TTC549 (cell line): Measurements from ENCODE around the gene PRKCZ.

Experiments
- FAIRE-seq: peaks from 2 replicates; lab custom pipeline; 2012; peaks lifted over from hg19 to GRCh38; lab: Jason Lieb, UNC

Gene PRKCZ

DNA sequence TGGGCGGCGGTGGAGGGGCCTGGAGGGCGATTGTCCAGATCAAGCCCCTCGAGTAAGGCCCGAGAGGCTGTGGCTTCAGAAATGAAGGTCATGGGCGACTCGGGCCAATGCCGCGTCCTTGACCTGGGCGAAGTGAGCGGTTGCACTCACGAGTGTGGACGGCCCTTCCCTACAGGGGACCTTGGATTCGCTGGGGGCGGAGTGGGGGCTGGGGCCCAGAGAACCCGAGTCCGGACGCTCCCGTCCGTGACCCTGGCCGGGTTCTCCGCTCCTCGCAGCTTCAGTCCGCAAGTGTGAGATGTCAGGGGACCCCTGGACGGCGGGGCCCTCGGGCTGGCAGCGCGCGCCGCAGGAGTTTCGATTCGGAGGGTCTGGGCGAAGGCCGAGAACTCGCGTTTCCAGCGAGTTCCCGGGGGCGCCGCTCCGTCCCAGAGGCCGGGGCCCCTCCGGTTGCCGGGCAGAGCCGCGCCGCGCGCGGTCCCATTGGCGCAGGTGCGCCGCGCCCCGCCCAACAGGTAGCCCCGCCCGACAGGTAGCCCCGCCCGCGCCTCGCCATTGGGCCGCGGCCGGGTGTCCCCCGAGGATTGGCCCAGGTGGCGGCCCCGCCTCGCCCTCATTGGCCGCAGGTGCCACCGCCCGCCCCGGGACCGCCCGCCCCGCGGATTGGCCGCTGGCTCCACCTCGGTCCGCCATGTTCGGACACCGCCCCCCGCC lies at the start of gene PRKCZ:
Gene PRKCZ (plus strand): TSS at position 694 of the 714 bp plus-strand sequence. CDS start 220 bp downstream, outside the sequence.
- FAIRE-seq = no peak

DNA sequence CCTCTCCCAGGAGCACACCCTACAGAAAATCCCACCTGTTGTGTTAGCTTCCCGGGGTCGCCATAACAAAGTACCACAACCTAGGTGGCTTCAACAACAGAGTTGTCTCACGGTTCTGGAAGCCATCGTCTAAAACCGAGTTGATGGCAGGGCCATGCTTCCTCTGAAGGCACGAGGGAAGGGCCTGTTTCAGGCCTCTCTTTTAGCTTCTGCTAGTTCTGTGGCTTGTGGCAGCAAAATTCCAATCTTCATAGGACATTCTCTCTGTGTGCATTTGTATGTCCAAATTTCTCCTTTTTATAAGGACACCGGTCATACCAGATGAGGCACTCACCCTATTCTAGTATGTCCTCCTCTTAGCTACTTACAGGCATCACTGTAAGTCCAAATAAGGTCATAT lies 49.8 kb upstream of the PRKCZ start:
- FAIRE-seq = no peak

DNA sequence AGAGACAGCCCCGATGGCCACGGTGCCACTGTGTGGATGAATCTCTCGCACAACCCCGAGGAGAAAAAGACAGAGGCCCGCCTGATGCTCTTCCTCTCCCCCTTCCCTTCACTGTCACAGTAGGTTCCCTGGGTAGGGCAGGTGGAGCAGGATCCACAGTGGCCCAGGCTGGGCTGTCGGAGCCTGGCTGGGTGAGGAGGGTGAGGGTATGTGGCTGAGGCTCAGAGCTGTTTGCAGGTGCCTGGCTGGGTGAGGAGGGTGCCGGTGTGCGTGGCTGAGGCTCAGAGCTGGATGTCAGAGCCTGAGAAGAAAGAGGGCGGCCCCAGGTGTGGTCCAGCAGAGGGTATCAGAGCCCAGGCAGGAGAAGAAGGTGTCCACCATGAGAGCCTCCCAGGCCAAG lies 49.4 kb upstream of the PRKCZ start:
- FAIRE-seq = no peak

GRCh38 chr1:2001773-2002411 lies 48.3 kb upstream of the PRKCZ start:
- no peak for FAIRE-seq

GRCh38 chr1:2003541-2004131 lies 46.6 kb upstream of the PRKCZ start, which contains the start of gene CFAP74:
TSS of gene CFAP74 (minus strand) at chr1:2003786. CDS start at chr1:1990956, 12,830 bp downstream.
- FAIRE-seq = no peak

GRCh38 chr1:2004856-2005255 lies 45.4 kb upstream of the PRKCZ start:
- no peak for FAIRE-seq

- FAIRE-seq = no peak
Observed at GRCh38 chr1:2009101-2010053, 40.8 kb upstream of the PRKCZ start.

DNA sequence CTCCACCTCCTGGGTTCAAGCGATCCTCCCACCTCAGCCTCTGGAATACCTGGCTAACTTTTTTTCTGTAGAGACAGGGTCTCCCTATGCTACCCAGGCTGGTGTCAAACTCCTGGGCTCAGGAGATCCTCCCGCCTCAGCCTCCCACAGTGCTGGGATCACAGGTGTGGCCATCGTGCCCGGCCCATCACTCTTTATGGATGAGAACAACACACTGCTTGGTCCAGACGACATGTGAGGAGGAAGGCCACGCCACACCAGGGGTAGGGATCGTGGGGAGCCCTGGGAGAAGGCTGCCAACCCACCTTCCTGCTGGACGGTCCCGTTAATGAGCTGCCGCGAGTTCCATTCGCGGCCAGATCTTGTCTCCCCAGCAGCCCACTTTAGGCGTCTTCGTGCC lies 36.0 kb upstream of the PRKCZ start:
- FAIRE-seq = no peak

DNA sequence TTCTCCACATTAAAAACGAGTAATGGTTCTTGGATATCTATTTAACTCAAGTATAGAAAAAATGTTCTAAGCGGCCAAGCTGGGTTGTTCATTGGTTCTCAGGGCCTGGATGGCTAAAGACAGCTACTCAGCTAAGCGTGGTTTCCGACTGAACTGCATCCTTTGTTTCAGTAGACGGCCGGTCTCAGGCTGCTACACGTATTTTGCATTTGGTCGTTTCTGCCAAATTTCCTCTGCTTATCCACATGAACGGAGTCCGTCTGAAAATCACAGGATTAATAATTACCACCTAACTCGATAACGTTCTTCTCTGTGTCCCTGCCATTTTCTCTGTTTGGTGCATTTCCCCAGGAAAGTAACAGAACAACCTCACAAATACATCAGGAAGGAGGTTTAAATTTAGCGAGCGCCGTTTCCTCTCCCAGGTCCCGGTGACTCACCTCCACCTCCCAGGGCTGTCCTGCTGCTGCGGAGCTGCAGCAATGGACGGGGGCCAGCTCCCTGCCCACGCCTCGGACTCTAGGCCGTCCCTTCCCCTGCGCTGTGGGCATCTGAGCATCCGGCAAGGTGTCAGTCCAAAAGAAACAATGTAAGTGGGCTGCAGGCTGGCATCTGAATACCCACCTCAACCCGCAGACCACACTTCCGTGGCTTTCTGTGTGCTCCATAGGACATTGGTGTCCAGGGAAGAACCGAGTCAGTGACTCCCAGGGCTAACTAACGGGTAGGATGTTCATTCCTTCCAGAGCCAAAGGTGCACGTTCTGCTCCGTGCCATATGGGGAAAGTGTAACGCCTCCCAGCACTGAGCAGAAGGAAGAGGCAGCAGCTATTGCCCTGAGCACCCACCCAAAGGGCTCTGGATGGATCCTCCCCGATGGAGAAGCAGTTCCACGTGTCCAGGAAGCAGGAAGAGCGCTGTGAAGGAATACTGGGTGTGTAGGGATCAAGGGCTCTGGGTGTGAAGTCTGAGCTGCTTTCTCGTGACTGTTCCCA lies 35.2 kb upstream of the PRKCZ start:
- no peak for FAIRE-seq

- no peak for FAIRE-seq
Observed at GRCh38 chr1:2016123-2016522, 34.1 kb upstream of the PRKCZ start.

DNA sequence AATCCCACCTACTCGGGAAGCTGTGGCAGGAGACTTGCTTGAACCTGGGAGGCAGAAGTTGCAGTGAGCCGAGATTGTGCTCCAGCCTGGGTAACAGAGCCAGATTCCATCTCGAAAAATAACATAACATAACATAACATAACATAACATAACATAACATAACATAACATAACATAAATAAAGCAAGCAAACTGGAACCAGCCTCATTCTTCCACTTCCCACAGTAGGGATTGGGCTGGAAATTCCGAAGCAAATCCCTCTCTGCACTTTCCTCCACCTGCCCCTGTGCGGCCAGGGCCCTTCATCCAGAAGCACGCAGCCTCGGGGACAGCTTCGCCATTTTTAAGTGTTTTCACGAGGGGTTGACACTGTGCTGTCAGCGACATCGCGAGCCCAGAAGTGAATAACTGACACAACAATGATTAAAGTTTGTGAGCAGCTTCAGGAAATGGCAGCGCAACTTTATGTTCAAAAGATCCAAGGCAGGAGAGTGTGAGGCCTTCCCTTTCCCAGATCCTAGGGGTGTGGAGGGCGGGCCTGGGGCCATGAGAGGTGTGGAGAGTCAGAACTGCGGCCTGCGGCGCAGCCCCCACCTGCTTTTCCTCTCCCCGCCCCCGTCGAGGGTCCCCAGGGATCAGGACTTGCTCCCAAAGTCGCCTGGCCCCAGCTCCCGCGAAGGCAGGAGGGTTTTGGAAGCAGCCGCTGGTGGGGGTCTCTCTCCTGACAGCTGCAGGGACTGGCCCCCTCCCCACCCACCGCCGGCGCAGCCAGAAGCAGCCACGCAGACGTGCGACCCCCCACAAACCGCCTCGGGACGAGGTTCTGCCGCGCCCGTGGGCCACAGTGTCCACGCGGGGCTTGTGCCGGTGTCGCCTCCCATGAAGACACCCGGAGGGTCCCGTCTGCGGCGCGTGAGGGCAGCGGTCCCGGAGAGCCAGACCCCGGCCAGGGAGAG lies 31.7 kb upstream of the PRKCZ start:
- no peak for FAIRE-seq

DNA sequence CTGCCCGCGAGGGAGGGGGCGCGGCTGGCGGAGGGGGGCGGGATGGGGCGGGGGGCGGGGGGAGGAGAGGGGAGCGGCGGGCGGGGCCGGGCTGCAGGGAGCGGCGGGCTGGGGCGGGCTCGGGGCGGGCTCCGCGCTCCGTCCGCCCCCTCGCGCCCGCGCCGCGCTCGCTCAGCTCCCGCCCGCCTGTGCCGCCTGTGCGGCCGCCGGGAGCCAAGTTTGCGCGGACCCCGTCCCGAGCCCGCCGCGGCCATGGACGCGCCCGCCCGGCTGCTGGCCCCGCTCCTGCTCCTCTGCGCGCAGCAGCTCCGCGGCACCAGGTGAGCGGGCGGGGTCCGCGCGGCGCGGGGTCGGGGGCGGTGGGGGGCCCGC lies 31.1 kb upstream of the PRKCZ start, which contains the start of gene GABRD:
Gene GABRD (plus strand): TSS at position 174 of the 372 bp plus-strand sequence. CDS start 79 bp downstream, at position 253.
- no peak for FAIRE-seq

DNA sequence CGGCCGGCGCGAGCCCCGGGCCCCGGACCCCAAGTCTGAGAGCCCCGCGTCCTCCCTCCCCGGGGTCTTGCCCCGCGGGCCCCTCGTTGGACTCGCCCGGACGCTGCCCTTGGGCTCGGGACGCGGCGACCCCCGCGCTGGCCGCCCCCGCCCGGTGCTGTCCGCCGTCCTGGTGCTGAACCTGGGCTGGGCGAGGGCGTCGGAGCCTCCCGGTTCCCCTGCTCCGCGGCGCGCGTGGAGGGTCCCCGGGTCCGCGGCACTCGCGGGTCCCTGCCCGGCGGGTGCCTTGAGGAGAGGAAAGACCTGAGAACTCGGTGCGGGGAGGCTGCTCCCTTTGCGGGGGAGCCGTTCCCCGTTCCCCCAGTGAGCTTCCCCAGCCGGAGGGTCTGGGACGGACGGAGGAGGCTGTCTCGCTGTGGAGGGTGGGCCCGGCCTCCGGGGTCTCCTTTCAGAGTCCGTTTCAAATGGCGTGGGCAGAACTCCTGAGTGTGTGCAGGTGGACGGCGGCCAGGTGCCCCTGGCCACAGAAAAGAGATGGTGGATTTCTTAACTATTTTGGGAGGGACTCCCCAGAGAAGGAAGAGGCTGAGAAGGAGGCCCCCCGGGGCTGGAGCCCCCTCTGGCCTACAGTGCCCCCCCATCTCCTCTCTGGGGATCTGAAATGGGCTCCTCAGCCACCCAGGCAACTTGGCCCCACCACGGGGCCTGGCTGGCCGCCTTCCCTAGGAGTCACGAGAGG lies 30.5 kb upstream of the PRKCZ start:
- no peak for FAIRE-seq

DNA sequence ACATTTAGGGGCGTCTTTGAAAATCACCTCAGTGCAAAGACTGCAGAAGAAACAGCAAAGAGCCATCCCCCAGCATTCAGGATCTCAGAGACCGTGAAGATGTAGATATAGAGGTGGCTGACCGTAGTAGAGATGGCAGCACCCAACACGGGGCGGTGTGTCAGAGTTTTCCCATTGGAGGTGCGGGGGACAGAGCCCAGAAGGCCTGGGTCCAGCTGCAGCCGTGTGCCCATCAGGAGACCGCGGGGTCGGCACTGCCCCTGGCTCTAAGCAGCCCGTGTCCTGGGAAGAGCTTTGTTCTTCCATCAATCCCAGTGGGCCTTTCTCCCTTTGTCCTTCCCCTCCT lies 29.9 kb upstream of the PRKCZ start:
- no peak for FAIRE-seq

GRCh38 chr1:2021550-2021949 lies 28.7 kb upstream of the PRKCZ start:
- FAIRE-seq = no peak

- FAIRE-seq = no peak
Observed at GRCh38 chr1:2022063-2022770, 28.0 kb upstream of the PRKCZ start.

GRCh38 chr1:2023187-2023586 lies 27.0 kb upstream of the PRKCZ start:
- FAIRE-seq = no peak

GRCh38 chr1:2024451-2024850 lies 25.8 kb upstream of the PRKCZ start:
- FAIRE-seq = no peak

DNA sequence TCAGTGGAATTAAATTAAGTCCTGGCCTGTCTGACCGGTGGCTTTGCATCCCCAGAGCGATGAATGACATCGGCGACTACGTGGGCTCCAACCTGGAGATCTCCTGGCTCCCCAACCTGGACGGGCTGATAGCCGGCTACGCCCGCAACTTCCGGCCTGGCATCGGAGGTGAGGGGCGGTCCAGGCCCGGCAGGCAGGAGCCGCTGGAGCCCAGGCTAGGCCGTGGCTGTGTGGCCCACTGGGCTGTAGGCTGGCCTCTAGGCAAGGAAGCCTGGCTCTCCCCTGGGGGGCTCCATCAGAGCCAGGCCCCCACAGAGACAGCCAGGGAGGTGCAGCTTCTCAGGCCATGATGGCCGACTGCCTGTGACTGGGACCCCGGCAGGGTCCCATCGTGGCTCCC lies 25.3 kb upstream of the PRKCZ start:
- no peak for FAIRE-seq
